ENCODE measurements around the gene KRTAP5-1. TPM values are rescaled to one million over a fixed set of nuclear protein-coding genes. Genes with fewer than 3 reads are reported as not detected.

Gene KRTAP5-1
- polyA plus RNA-seq, 1 of the 3 experiments (the other 2 are of a cell fraction), result not detected

DNA sequence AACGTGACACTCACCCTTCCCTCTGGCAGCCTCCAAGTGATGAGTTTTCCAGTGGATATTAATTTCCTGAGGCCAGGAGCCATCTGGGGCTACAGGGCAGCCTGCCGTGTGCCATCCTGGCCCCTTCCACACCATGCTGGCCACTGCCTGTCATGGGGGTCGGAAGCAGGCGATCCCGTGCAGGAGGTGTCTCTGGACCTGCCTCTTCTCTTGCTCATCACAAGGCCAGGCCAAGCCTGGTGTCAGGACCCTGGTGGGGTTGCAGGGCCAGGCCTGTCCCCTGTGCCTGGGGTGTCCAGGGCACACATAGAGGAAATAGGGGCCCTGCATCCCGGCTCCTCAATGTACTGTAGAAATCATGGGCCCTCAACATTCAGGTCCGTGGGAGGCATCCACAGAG is 19.6 kb upstream of the KRTAP5-1 start (continued):
- TF ChIP-seq, protein P1, sequence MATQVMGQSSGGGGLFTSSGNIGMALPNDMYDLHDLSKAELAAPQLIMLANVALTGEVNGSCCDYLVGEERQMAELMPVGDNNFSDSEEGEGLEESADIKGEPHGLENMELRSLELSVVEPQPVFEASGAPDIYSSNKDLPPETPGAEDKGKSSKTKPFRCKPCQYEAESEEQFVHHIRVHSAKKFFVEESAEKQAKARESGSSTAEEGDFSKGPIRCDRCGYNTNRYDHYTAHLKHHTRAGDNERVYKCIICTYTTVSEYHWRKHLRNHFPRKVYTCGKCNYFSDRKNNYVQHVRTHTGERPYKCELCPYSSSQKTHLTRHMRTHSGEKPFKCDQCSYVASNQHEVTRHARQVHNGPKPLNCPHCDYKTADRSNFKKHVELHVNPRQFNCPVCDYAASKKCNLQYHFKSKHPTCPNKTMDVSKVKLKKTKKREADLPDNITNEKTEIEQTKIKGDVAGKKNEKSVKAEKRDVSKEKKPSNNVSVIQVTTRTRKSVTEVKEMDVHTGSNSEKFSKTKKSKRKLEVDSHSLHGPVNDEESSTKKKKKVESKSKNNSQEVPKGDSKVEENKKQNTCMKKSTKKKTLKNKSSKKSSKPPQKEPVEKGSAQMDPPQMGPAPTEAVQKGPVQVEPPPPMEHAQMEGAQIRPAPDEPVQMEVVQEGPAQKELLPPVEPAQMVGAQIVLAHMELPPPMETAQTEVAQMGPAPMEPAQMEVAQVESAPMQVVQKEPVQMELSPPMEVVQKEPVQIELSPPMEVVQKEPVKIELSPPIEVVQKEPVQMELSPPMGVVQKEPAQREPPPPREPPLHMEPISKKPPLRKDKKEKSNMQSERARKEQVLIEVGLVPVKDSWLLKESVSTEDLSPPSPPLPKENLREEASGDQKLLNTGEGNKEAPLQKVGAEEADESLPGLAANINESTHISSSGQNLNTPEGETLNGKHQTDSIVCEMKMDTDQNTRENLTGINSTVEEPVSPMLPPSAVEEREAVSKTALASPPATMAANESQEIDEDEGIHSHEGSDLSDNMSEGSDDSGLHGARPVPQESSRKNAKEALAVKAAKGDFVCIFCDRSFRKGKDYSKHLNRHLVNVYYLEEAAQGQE (IDR thresholded peaks at IDR 0.05; ENCODE audit: low read depth, low read length), result no peak

DNA sequence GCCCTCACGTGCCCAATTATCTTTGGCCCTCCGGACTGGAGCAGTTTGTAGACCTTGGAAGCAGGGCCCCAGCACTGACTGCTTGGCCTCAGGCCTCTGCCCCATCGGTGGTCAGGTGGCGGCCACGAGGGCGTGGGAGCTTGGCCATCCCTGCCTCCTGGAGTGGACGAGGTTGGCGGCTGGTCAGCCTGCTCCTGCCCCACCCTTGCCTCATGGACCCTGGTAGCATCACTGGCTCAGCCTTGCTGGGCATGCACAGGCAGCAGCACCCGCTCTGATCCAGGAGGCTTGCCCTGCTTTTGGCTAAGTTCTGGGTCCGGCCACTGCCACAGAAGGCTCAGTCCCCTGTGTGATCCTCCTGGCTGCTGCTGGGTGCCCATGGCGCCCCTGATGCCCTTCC is 19.1 kb upstream of the KRTAP5-1 start:
- DNase-seq, result no peak
- H3K4me2 ChIP-seq, result no peak overlapping the region
- H4K20me1 ChIP-seq (ENCODE audit: insufficient read depth), result no peaks in the 10 kb centered on the region
- H3K9ac ChIP-seq, result no peak overlapping the region
- H3K9me3 ChIP-seq, result no peaks in the 10 kb centered on the region
- no peak overlapping the region for H2AFZ ChIP-seq (ENCODE audit: low read depth)
- H3K36me3 ChIP-seq (replicated peaks in 1 of 2; ENCODE audit: control insufficient read depth in 1 of 2, insufficient read depth in 2 of 2, low read length in 1 of 2), result no peaks in the 10 kb centered on the region
- H3K4me1 ChIP-seq (ENCODE audit: control insufficient read depth in 1 of 2, insufficient read depth in 2 of 2, low read depth in 1 of 2, low read length in 1 of 2), result no peaks in the 10 kb centered on the region
- no peak overlapping the region for H3K27ac ChIP-seq (ENCODE audit: low read depth in 2 of 2, low read length in 1 of 2)
- 38% methylated on average over 1 of the region's 11 CpGs for WGBS (ENCODE audit: low lambda C conversion rate)
- no peaks in the 10 kb centered on the region for H3K9me2 ChIP-seq
- H3K79me2 ChIP-seq (ENCODE audit: insufficient read depth), result no peaks in the 10 kb centered on the region
- TF ChIP-seq EP300 (IDR thresholded peaks at IDR 0.05; ENCODE audit: borderline replicate concordance in 1 of 2, low read depth in 1 of 2, low read length in 1 of 2) (no peak), RAD21 (IDR thresholded peaks at IDR 0.05; ENCODE audit: low read length) (no peak), FOXJ3 (CRISPR knock-in tag; IDR thresholded peaks at IDR 0.05) (no peak), FOXM1 (IDR thresholded peaks at IDR 0.05; ENCODE audit: low read depth) (no peak), FOSL2 (IDR thresholded peaks at IDR 0.05; ENCODE audit: borderline replicate concordance, low read depth) (no peak), GATA2 (CRISPR knock-in tag; IDR thresholded peaks at IDR 0.05) (no peak), SMC3 (IDR thresholded peaks at IDR 0.05; ENCODE audit: low read depth, low read length) (no peak)
- TF ChIP-seq, protein P2, sequence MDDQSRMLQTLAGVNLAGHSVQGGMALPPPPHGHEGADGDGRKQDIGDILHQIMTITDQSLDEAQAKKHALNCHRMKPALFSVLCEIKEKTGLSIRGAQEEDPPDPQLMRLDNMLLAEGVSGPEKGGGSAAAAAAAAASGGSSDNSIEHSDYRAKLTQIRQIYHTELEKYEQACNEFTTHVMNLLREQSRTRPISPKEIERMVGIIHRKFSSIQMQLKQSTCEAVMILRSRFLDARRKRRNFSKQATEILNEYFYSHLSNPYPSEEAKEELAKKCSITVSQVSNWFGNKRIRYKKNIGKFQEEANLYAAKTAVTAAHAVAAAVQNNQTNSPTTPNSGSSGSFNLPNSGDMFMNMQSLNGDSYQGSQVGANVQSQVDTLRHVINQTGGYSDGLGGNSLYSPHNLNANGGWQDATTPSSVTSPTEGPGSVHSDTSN (IDR thresholded peaks at IDR 0.05), result no peak
- TF ChIP-seq, protein P3, sequence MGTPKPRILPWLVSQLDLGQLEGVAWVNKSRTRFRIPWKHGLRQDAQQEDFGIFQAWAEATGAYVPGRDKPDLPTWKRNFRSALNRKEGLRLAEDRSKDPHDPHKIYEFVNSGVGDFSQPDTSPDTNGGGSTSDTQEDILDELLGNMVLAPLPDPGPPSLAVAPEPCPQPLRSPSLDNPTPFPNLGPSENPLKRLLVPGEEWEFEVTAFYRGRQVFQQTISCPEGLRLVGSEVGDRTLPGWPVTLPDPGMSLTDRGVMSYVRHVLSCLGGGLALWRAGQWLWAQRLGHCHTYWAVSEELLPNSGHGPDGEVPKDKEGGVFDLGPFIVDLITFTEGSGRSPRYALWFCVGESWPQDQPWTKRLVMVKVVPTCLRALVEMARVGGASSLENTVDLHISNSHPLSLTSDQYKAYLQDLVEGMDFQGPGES (IDR thresholded peaks at IDR 0.05; ENCODE audit: low read depth, low read length), result no peak
- TF ChIP-seq, protein P4, sequence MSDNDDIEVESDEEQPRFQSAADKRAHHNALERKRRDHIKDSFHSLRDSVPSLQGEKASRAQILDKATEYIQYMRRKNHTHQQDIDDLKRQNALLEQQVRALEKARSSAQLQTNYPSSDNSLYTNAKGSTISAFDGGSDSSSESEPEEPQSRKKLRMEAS (IDR thresholded peaks at IDR 0.05; ENCODE audit: low read depth), result no peak
- TF ChIP-seq, protein P5, sequence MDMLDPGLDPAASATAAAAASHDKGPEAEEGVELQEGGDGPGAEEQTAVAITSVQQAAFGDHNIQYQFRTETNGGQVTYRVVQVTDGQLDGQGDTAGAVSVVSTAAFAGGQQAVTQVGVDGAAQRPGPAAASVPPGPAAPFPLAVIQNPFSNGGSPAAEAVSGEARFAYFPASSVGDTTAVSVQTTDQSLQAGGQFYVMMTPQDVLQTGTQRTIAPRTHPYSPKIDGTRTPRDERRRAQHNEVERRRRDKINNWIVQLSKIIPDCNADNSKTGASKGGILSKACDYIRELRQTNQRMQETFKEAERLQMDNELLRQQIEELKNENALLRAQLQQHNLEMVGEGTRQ (IDR thresholded peaks at IDR 0.05; ENCODE audit: borderline replicate concordance, low read depth, low read length), result no peak
- TF ChIP-seq, protein P6, sequence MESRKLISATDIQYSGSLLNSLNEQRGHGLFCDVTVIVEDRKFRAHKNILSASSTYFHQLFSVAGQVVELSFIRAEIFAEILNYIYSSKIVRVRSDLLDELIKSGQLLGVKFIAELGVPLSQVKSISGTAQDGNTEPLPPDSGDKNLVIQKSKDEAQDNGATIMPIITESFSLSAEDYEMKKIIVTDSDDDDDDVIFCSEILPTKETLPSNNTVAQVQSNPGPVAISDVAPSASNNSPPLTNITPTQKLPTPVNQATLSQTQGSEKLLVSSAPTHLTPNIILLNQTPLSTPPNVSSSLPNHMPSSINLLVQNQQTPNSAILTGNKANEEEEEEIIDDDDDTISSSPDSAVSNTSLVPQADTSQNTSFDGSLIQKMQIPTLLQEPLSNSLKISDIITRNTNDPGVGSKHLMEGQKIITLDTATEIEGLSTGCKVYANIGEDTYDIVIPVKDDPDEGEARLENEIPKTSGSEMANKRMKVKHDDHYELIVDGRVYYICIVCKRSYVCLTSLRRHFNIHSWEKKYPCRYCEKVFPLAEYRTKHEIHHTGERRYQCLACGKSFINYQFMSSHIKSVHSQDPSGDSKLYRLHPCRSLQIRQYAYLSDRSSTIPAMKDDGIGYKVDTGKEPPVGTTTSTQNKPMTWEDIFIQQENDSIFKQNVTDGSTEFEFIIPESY (IDR thresholded peaks at IDR 0.05; ENCODE audit: borderline replicate concordance, low read depth), result no peak
- TF ChIP-seq, protein P1 (IDR thresholded peaks at IDR 0.05; ENCODE audit: low read depth, low read length), result no peak
- ChIA-PET CTCF (no interaction called here), POLR2A (no interaction called here)
- H3F3A ChIP-seq (replicated peaks; ENCODE audit: insufficient read depth), result no peaks in the 10 kb centered on the region
- H3K27me3 ChIP-seq (ENCODE audit: insufficient read depth), result peaks cover 16% of the 10 kb centered on the region; the same call in 1 of the 2 replicates
- no peak overlapping the region for H3K4me3 ChIP-seq (ENCODE audit: low read depth in 2 of 2, low read length in 1 of 2)

All from SK-N-SH (cell line).